HG03432 (cell line): Measurements from ENCODE around the gene UBTD1.
"Not testable (repeated sequence)": the region's sequence is repeated elsewhere in the genome, so short reads cannot be mapped to it uniquely, and the experiment has no call there.

Source experiments
- ATAC-seq: cut with Tn5 transposase; IDR thresholded peaks from one replicate; pipeline ENCODE4 v1.9.1; 2021; ENCODE audit warnings: mild to moderate bottlenecking, moderate library complexity; ENCODE audit not compliant: unreplicated experiment

UBTD1 gene, protein sequence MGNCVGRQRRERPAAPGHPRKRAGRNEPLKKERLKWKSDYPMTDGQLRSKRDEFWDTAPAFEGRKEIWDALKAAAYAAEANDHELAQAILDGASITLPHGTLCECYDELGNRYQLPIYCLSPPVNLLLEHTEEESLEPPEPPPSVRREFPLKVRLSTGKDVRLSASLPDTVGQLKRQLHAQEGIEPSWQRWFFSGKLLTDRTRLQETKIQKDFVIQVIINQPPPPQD

GRCh38 chr10:97498841-97499560 lies at the start of gene UBTD1:
TSS of gene UBTD1 (plus strand) at chr10:97498924. CDS start at chr10:97499204, 280 bp downstream.
- peak; percentile 2 for ATAC-seq

- no peak for ATAC-seq
Measured at GRCh38 chr10:97450828-97451227, 47.9 kb upstream of the UBTD1 start.

DNA sequence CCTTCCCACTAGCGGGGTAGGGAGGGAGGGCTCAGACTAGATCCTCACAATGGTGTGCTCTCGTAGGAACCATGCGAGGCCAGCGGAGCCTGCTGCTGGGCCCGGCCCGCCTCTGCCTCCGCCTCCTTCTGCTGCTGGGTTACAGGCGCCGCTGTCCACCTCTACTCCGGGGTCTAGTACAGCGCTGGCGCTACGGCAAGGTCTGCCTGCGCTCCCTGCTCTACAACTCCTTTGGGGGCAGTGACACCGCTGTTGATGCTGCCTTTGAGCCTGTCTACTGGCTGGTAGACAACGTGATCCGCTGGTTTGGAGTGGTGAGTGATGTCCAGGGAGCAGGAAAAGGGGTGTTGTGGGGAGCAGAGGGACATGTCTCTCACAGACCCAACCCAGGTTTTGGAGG lies 47.1 kb upstream of the UBTD1 start:
- no peak for ATAC-seq

DNA sequence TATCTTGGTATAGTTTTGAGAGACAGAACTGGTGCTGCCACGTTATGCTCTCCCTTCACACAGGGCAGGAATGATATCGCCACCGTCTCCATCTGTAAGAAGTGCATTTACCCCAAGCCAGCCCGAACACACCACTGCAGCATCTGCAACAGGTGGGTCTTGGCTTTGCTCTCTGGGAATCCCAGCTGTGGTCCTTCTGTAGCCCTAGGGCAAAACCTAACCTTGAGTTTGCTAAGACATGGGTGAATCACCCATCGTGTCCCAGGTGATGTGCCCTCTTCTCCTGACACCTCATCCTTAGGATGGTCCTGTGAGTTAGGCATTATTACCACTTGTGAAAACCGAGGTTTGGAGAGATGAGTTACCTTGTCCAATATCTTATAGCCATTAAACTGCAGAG lies 46.4 kb upstream of the UBTD1 start:
- ATAC-seq: no peak

DNA sequence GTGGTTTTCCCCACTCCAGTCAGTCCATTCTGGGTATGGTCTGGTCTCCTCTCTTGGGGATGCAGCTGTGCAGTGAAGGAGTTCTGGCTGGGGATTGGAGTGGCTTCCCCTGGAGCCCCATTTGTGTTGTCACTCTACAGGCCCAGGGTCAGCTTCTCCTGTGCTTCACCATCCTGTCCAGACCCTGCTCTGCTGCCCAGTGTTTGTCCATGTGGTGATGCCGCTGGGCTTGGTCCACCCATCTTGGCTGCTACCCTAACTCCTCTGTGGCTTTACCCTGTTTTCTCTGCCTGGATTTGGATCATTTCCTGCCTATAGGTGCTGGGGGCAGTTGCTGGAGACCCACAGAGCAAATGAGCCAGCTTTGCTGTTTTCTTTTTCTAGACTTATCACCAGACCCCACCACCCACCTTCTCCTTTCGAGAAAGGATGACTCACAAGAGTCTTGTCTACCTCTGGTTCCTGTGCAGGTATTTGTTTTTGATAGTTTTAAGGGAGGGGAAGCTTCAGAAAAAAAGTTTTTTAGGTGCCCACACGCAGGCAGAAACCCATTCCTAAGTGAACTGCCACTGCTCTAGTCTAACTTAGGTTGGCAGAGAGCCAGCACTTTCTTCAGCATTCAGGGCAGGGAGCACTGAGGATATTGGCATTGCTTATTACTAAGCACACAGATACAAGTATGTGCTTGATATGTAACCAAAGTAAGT lies 44.2 kb upstream of the UBTD1 start:
- no peak for ATAC-seq

DNA sequence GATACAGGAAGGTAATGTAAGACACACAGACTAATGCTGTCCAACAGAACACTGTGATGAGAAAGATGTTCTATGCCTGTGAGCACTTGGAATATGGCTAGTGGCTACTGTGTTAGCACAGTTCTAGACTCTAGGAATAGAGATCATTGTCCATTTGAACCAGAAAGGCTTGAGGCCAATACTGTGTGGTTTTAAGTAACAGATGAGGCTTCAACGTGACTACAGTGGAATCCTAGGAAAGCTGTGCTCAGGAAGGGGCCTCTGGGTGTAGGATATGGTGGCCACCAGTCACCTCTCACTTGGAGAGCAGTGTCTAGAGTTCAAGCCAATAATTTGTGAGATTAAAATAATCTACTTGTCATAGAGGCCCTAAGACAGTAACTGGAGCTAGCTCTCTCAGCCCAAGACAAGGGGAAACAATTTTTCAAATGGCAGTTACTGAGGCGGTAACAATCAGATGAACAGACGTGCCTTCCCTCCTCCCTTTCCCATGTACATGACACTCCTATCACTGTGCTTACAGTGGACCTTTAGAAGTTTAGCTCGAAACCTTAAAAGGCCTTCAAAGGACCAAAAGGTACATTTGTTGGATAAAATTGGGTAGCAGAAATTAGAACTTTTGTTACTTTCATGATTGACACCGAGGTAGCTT lies 42.6 kb upstream of the UBTD1 start:
- no peak for ATAC-seq

- ATAC-seq: no peak
Measured at GRCh38 chr10:97456686-97457065, 42.0 kb upstream of the UBTD1 start.

DNA sequence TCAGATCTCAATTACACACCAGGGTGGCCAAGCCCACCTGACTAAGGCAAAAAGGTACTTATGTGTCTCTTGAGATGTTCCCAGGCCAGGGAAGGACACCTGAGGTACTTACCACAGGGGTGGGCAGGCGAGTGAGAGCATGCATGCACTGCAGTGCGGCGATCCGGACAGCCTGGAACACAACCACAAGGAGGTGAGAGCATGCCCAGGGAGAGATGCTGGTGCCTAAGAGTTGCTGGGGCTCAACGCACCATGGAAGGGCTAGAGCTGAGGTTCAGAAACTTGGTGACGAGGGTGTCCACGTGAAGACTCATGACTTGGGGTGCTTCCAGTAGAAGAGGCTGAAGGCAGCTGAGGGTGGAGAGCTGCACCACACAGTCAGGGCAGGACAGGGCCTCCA lies 39.6 kb upstream of the UBTD1 start:
- ATAC-seq: no peak

GRCh38 chr10:97459933-97460332 lies 38.8 kb upstream of the UBTD1 start:
- no peak for ATAC-seq

- ATAC-seq: no peak
Measured at GRCh38 chr10:97462309-97462708, 36.4 kb upstream of the UBTD1 start.

- no peak for ATAC-seq
Measured at GRCh38 chr10:97463363-97464132, 35.2 kb upstream of the UBTD1 start.

DNA sequence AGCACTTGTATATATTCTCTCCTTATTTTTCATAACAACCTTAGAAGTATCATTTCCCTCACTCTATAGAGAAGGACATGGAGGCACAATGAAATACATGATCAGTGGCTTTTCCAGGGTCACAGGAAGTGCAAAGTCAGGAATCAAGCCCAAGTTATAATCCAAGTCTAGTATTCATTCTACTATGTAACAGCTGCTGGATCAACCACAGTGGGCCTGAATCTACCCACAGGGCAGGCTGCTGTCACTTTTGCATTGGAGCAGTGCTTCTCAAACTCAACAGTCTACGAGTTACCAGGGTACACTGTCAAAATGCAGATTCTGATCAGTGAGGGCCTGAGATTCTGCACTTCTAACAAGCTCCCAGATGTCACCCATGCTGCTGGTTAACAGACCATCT lies 34.5 kb upstream of the UBTD1 start:
- ATAC-seq: no peak

GRCh38 chr10:97465982-97466381 lies 32.7 kb upstream of the UBTD1 start:
- ATAC-seq: no peak

- ATAC-seq: no peak
Measured at GRCh38 chr10:97466755-97467154, 32.0 kb upstream of the UBTD1 start.

- no peak for ATAC-seq
Measured at GRCh38 chr10:97468162-97468561, 30.6 kb upstream of the UBTD1 start.

GRCh38 chr10:97468781-97469180 lies 29.9 kb upstream of the UBTD1 start:
- ATAC-seq: not testable (repeated sequence)

GRCh38 chr10:97474918-97475317 lies 23.8 kb upstream of the UBTD1 start:
- ATAC-seq: no peak

GRCh38 chr10:97475936-97476594 lies 22.7 kb upstream of the UBTD1 start:
- no peak for ATAC-seq

DNA sequence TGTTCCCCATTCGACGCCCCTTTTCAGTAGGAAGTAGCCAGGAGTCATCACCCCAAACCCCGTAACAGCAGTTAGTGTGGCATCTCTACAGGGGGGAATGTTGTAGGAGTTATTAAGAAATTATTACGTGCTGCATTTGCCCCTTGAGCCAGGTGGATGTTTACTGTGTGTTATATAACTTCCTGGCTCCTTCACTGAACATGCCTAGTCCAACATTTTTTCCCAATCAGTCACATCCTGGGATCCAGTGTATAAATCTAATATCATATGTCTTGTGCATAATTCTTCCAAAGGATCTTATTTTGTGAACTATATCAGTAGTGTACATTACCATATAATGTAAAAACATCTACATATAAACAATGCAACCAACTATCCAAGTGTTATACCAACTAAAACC lies 19.3 kb upstream of the UBTD1 start:
- ATAC-seq: not testable (repeated sequence)

DNA sequence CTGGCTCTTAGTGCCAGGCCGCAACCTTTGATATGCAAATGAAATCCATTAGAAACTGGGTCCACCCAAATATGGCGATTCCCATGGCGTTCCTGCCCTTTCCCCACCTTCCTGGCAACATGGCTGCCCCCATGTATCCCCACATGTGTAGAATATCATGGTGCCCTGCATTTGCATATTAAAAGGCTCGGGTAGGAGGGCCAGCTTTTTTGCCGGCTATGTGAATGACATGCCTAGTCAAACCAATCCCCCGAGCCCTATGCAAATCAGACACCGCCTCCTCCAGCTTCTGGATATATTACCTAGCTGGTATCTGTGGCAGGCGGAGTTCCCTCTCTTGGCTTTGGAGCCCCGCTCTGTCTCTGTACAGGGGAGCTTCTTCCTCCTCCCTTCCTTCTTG lies 18.8 kb upstream of the UBTD1 start:
- no peak for ATAC-seq
